Naive B cell (primary cell): ENCODE results near the gene HEATR5B. TPM values are rescaled to one million over a fixed set of nuclear protein-coding genes. Genes with fewer than 3 reads are reported as not detected.
"Not testable (repeated sequence)": the region's sequence is repeated elsewhere in the genome, so short reads cannot be mapped to it uniquely, and the experiment has no call there.

Experiments used
- ATAC-seq, 2 donors: fragments of 150-1000 bp; cut with Tn5 transposase; 2 replicates each; pipeline ENCODE4 v1.10.0; 2021; ENCODE audit warnings: low read depth in 2 of 2, mild to moderate bottlenecking in 2 of 2, moderate library complexity in 2 of 2
- DNase-seq: peaks from one replicate; pipeline ENCODE4 v3.0.0; 2022
- H3K27ac Mint-ChIP-seq, 6 donors: one replicate each; pipeline ENCODE4 v1.8.0; 2020 to 2022; ENCODE audit warnings: mild to moderate bottlenecking in 6 of 6, mixed read lengths in 6 of 6, moderate library complexity in 5 of 6, inconsistent platforms in 2 of 6
- H3K27me3 Mint-ChIP-seq, 3 donors: one replicate each; pipeline ENCODE4 v1.8.0; 2021 to 2022; ENCODE audit warnings: mixed read lengths in 3 of 3, mild to moderate bottlenecking in 1 of 3
- H3K36me3 Mint-ChIP-seq, 2 donors: one replicate each; pipeline ENCODE4 v1.8.0; 2020 to 2022; ENCODE audit warnings: mixed read lengths in 2 of 2, inconsistent platforms in 1 of 2, mild to moderate bottlenecking in 1 of 2
- H3K4me1 Mint-ChIP-seq, 3 donors: one replicate each; pipeline ENCODE4 v1.8.0; 2020 to 2022; ENCODE audit warnings: mixed read lengths in 3 of 3, inconsistent platforms in 1 of 3, mild to moderate bottlenecking in 1 of 3, moderate library complexity in 1 of 3
- H3K4me3 Mint-ChIP-seq, 8 donors: one replicate each; pipeline ENCODE4 v1.8.0; 2020 to 2022; ENCODE audit warnings: mild to moderate bottlenecking in 8 of 8, mixed read lengths in 8 of 8, moderate library complexity in 8 of 8, inconsistent platforms in 2 of 8
- H3K9me3 Mint-ChIP-seq, 7 donors: one replicate each; pipeline ENCODE4 v1.8.0; 2020 to 2022; ENCODE audit warnings: mixed read lengths in 7 of 7, mild to moderate bottlenecking in 5 of 7, inconsistent platforms in 2 of 7, moderate library complexity in 1 of 7
- polyA plus RNA-seq, 6 donors: library from polyadenylated mRNA; unstranded; fragments of 300-500 nt; fragmentation: Illumina TruSeq; gene quantifications; one replicate each; pipeline ENCODE4 v1.2.3, GENCODE V29; 2021; ENCODE audit warnings: low read depth in 6 of 6

Gene HEATR5B
- polyA plus RNA-seq, 6 donors from 2014 or later, result 10.6 to 24.2 (median 16.8) TPM

- Mint-ChIP-seq H3K4me1 (peaks cover 11 to 13% (median 12%) of the 10 kb centered on the region in 3 donors), H3K27ac (no peak overlapping the region), H3K9me3 (no peaks in the 10 kb centered on the region), H3K36me3 (peaks cover 15 to 25% of the 10 kb centered on the region in 2 donors), H3K4me3 (no peak overlapping the region), H3K27me3 (no peaks in the 10 kb centered on the region)
- DNase-seq (no peak), ATAC-seq (no peak)
Observed at GRCh38 chr2:37000318-37000717, 83.9 kb downstream of the HEATR5B start.

DNA sequence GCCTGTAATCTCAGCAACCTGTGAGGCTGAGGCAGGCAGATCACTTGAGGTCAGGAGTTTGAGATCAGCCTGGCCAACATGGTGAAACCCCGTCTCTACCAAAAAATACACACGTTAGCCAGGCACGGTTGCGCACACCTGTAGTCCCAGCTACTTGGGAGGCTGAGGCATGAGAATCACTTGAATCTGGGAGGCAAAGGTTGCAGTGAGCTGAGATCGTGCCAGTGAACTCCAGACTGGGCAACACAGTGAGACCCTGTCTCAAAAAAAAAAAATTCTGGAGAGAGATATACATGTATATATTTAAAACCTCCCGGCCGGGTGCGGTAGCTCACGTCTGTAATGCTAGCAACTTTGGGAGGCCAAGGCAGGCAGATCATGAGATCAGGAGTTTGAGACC, 84.8 kb downstream of the HEATR5B start:
- not testable (repeated sequence) for DNase-seq, H3K4me1 Mint-ChIP-seq, H3K27me3 Mint-ChIP-seq, ATAC-seq, H3K4me3 Mint-ChIP-seq, H3K9me3 Mint-ChIP-seq
- H3K36me3 Mint-ChIP-seq, result peaks cover 12 to 17% of the 10 kb centered on the region in 2 donors
- peak overlapping the region in 1 of 6 donors; percentile 81 for H3K27ac Mint-ChIP-seq

DNA sequence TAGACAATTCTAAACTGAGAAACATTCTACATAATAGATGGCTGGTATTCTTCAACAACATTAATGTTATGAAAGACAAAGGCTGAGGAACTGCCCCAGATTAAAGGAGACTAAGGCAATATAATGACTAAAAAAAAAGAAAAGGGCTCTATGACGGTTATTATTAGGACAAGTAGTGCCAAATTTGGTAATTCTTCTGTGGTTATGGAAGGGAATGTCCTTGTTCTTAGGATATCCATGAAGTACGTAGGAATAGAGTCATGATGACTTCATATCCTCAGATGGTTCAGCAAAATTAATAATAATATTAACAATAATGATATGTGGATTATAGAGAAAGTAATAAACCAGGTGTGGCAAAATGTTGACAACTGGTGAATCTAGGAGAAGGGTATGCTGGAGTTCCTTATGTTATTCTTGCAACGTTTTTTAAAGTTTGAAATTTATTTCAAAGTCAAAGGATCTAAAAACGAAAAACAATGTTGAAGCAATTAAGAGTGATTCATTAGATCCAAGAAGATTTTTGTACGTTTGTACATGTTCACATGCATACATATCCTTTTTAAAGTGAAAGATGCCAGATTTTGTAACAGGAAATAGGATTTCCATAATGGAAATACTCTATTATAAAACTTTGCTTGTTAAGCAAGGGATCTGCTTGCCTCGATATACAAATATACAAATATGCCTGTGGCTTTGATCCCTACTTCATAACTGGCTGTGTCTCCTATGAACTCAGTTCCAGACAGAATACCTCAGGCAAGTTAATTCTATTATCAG, 90.1 kb downstream of the HEATR5B start:
- Mint-ChIP-seq H3K27ac (peak overlapping the region in 1 of 6 donors; percentile 19), H3K4me3 (no peak overlapping the region), H3K9me3 (no peaks in the 10 kb centered on the region), H3K4me1 (no peaks in the 10 kb centered on the region), H3K36me3 (peaks cover 5 to 16% of the 10 kb centered on the region in 2 donors), H3K27me3 (no peaks in the 10 kb centered on the region)
- DNase-seq, result no peak
- no peak for ATAC-seq

DNA sequence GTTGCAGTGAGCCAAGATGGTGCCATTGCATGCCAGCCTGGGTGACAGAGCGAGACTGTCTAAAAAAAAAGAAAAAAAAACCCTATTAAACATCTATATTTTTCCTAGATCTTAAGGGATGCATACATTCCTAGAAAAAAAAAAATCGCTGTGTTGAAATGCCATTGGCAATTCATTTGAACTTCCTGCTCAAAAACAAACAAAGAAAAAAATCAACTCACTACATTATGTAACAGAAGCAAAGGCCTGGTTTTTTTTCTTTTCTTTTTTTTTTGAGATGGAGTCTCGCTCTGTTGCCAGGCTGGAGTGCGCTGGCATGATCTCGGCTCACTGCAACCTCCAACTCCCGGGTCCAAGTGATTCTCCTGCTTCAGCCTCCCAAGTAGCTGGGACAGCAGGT, 96.2 kb downstream of the HEATR5B start:
- Mint-ChIP-seq H3K4me3 (no peak overlapping the region), H3K27me3 (no peaks in the 10 kb centered on the region), H3K4me1 (no peaks in the 10 kb centered on the region), H3K36me3 (peaks cover 8 to 10% of the 10 kb centered on the region in 2 donors), H3K27ac (peak overlapping the region in 1 of 6 donors; percentile 74), H3K9me3 (no peaks in the 10 kb centered on the region)
- DNase-seq (no peak), ATAC-seq (no peak)

- Mint-ChIP-seq H3K4me3 (no peak overlapping the region), H3K27me3 (no peaks in the 10 kb centered on the region), H3K9me3 (peaks cover 0 to 8% (median 2%) of the 10 kb centered on the region in 7 donors), H3K36me3 (peaks cover 9 to 24% of the 10 kb centered on the region in 2 donors), H3K27ac (no peak overlapping the region), H3K4me1 (no peaks in the 10 kb centered on the region)
- DNase-seq (no peak), ATAC-seq (no peak)
Observed at GRCh38 chr2:36982467-36982866, 101.7 kb downstream of the HEATR5B start.

GRCh38 chr2:36981911-36982310, 102.3 kb downstream of the HEATR5B start:
- Mint-ChIP-seq H3K9me3 (peaks cover 0 to 8% (median 2%) of the 10 kb centered on the region in 7 donors), H3K27ac (no peak overlapping the region), H3K36me3 (peaks cover 9 to 24% of the 10 kb centered on the region in 2 donors), H3K4me1 (no peaks in the 10 kb centered on the region), H3K4me3 (no peak overlapping the region), H3K27me3 (no peaks in the 10 kb centered on the region)
- DNase-seq, result no peak
- ATAC-seq, result no peak

DNA sequence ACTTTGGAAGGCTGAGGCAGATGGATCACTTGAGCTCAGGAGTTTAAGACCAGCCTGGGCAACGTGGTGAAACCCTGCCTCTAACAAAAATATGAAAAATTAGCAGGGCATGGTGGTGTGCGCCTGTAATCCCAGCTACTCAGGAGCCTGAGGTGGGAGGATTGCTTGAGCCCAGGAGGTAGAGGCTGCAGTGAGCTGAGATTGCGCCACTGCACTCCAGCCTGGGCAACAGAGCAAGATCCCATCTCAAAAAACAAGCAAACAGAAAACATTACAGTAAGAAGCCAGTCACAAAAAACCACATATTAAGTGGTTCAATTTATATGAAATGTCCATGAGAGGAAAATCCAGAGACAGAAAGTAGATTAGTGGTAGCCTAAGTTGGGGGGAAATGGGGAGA, 105.2 kb downstream of the HEATR5B start:
- H3K4me3 Mint-ChIP-seq, H3K4me1 Mint-ChIP-seq, H3K9me3 Mint-ChIP-seq, H3K27me3 Mint-ChIP-seq, DNase-seq, ATAC-seq: not testable (repeated sequence)
- Mint-ChIP-seq H3K27ac (peak overlapping the region in 3 of 6 donors; percentile 5 to 70 (median 29)), H3K36me3 (peaks cover 9 to 16% of the 10 kb centered on the region in 2 donors)

DNA sequence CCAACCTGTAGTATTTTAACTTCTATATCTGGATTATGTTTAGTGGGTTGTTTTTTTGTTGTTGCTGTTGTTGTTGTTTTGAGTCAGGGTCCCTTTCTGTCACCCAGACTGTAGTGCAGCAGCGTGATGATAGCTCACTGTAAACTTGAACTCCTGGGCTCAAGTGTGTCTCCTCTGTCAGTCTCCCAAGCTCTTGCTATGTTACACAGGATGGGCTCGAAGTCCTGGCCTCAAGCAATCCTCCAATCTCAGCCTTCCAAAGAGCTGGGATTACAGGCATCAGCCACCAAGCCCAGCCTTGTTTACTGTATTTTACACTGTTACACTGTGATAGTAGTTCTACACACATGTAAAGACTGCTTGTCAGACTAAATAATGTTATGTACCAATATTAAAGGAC, 108.1 kb downstream of the HEATR5B start:
- no peaks in the 10 kb centered on the region for H3K27me3 Mint-ChIP-seq
- peaks cover 0 to 8% (median 2%) of the 10 kb centered on the region in 7 donors for H3K9me3 Mint-ChIP-seq
- no peaks in the 10 kb centered on the region for H3K4me1 Mint-ChIP-seq
- peak overlapping the region in 2 of 6 donors; percentile 5 to 88 for H3K27ac Mint-ChIP-seq
- DNase-seq, result no peak
- no peak overlapping the region for H3K4me3 Mint-ChIP-seq
- peaks cover 9 to 16% of the 10 kb centered on the region in 2 donors for H3K36me3 Mint-ChIP-seq
- ATAC-seq, result no peak

- ATAC-seq, result no peak
- Mint-ChIP-seq H3K27me3 (no peaks in the 10 kb centered on the region), H3K27ac (peak overlapping the region in 1 of 6 donors; percentile 27), H3K4me3 (no peak overlapping the region), H3K36me3 (peaks cover 9 to 16% of the 10 kb centered on the region in 2 donors), H3K4me1 (no peaks in the 10 kb centered on the region), H3K9me3 (peaks cover 0 to 8% (median 2%) of the 10 kb centered on the region in 7 donors)
- DNase-seq, result no peak
Observed at GRCh38 chr2:36975306-36975705, 108.9 kb downstream of the HEATR5B start.

DNA sequence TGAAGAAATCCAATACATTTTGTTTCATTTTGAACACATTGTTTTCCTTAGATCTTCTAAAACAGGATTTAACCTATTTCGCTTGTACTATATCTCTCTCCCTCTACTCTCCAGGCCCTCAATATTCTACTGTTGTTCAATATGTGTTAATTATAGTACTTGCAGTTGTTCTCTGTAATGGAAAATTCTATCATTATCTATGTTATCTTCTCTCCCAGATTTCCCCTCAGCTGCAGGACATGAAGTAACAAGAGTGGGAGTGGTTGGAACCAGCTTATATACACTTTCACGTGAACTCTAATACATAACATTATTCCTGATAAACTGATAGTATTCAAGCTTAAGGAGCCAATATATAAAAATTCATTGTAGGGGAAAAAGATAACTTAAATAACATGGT, 110.9 kb downstream of the HEATR5B start:
- DNase-seq (no peak), ATAC-seq (no peak)
- no peaks in the 10 kb centered on the region for H3K27me3 Mint-ChIP-seq
- no peak overlapping the region for H3K4me3 Mint-ChIP-seq
- peaks cover 0 to 1% (median 0%) of the 10 kb centered on the region in 3 donors for H3K4me1 Mint-ChIP-seq
- peaks cover 0 to 4% (median 2%) of the 10 kb centered on the region in 7 donors for H3K9me3 Mint-ChIP-seq
- H3K36me3 Mint-ChIP-seq, result peaks cover 5 to 7% of the 10 kb centered on the region in 2 donors
- peak overlapping the region in 1 of 6 donors; percentile 17 for H3K27ac Mint-ChIP-seq

- DNase-seq (no peak), ATAC-seq (no peak)
- Mint-ChIP-seq H3K36me3 (no peaks in the 10 kb centered on the region), H3K27ac (no peak overlapping the region), H3K27me3 (no peaks in the 10 kb centered on the region), H3K9me3 (no peaks in the 10 kb centered on the region), H3K4me3 (peak overlapping the region in 1 of 8 donors; percentile 48), H3K4me1 (peaks cover 4 to 15% (median 8%) of the 10 kb centered on the region in 3 donors)
Observed at GRCh38 chr2:36971990-36972389, 112.2 kb downstream of the HEATR5B start.

- H3K27me3 Mint-ChIP-seq, result no peaks in the 10 kb centered on the region
- DNase-seq, result no peak
- peaks cover 0 to 6% of the 10 kb centered on the region in 2 donors for H3K36me3 Mint-ChIP-seq
- H3K9me3 Mint-ChIP-seq, result peaks cover 0 to 4% (median 0%) of the 10 kb centered on the region in 7 donors
- ATAC-seq, result no peak
- H3K4me1 Mint-ChIP-seq, result peaks cover 29 to 49% (median 44%) of the 10 kb centered on the region in 3 donors
- H3K4me3 Mint-ChIP-seq, result peak overlapping the region; percentile 86 to 99 (median 96)
- H3K27ac Mint-ChIP-seq, result peak overlapping the region; percentile 96 to 99 (median 97)
Observed at GRCh38 chr2:36967236-36967876, 116.8 kb downstream of the HEATR5B start.

- Mint-ChIP-seq H3K36me3 (peaks cover 0 to 6% of the 10 kb centered on the region in 2 donors), H3K27me3 (no peaks in the 10 kb centered on the region), H3K27ac (peak within 1 kb of the TSS; percentile 96 to 99 (median 98)), H3K9me3 (peaks cover 0 to 4% (median 0%) of the 10 kb centered on the region in 7 donors), H3K4me3 (peak within 1 kb of the TSS; percentile 94 to 100 (median 98)), H3K4me1 (peaks cover 36 to 55% (median 52%) of the 10 kb centered on the region in 3 donors)
- ATAC-seq, result peak; percentile 85
- peak; percentile 99 for DNase-seq
Observed at GRCh38 chr2:36966370-36967235, 117.6 kb downstream of the HEATR5B start, which contains the start of gene STRN. Gene STRN, minus strand, starts transcription at chr2:36966536. Its CDS starts 73 bp downstream, at chr2:36966463.
